ENCODE data around the gene RNF43.

The RNF43 gene

DNA sequence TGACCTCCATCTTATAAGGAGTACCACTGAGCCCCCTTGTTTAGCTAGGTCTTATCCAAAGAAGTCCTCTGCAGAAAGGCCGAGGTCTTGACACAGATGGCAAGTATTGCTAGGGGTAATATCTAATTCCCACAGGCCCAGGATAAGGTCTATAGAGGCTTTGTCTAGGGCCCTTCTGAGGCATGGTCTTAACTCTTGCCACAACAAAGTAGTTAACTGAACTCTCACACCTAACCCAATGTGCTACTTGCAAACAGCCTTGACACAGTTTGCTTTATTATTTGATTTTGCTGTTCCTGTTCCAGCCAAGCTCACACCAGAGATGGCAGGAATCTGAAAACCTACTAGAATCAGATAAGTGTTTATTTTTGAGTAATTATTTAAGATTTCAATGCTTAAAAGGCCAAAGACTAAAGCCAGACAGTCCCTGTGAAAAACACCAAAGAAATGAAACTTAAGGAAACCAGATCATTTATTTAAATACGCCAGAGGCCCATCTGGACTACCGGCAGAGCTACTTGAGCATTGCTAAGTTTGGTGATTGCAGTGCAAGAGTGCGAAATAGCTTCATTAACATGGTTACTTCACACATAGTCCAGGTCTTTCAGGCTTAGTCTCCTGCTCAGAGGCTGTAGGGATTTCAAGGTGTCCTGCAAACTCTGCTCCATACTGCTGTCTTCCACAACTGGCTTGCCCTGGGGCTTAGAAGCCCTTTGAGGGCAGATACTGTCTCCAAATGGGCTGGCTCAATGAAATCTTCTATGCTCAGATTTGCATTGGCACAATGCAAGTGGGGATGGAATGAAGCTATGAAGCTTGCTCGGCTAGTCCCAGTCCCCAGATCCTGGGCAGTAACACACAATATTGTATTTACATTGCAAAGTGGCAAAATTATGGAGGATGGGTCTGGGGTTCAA is 36.9 kb downstream of the RNF43 start:
- Mint-ChIP-seq H3K4me1 (ENCODE audit: low read depth) (peaks cover 46% of the 10 kb centered on the region), H3K27ac (no peak overlapping the region), H3K9me3 (no peaks in the 10 kb centered on the region), H3K27me3 (no peaks in the 10 kb centered on the region), H3K36me3 (ENCODE audit: low read depth) (no peaks in the 10 kb centered on the region), H3K4me3 (no peak overlapping the region)
- no peak for DNase-seq

- Mint-ChIP-seq H3K9me3 (no peaks in the 10 kb centered on the region), H3K27me3 (no peaks in the 10 kb centered on the region), H3K4me1 (ENCODE audit: low read depth) (peaks cover 43% of the 10 kb centered on the region), H3K27ac (peak overlapping the region; percentile 41), H3K36me3 (ENCODE audit: low read depth) (no peaks in the 10 kb centered on the region), H3K4me3 (no peak overlapping the region)
- DNase-seq: no peak
These were observed 37.9 kb downstream of the RNF43 start for GRCh38 chr17:58379511-58379824.

DNA sequence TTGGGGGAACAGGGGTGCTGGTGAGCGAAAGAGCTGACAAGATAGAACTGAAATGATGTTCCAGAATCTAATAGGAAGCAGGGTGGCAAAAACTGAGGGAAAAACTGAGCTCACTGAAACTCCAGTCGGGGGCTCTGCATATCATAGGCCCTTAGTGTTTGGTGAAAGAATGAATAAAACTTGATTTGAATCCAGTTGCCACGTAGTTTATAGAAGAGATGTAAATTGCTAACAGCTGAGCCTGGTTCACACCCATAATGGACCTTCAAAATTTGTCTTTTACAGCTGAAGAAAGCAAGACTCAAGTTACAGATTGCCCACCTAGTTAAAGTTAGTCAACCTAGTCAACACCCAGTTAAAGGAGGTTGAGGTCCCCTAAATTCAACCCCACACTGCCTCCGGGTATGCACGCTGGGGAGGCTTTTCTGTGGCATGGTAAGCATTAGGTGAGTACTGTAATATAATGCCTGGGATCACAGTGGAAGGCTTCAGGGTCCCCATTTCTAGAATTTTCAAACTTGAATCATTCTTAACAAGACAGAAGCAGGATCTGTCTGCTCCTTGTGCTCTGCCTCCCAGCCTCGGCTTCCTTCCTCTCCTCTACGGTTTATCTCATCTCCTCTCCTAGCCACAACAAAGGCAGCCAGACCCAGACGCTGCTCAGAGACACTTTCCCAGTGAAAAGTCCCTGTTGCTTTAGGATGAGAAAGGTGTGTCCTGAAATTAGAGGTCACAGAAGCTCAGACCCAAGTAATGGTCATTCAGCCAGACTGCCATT is 38.4 kb downstream of the RNF43 start:
- Mint-ChIP-seq H3K4me1 (ENCODE audit: low read depth) (peaks cover 42% of the 10 kb centered on the region), H3K4me3 (no peak overlapping the region), H3K9me3 (no peaks in the 10 kb centered on the region), H3K36me3 (ENCODE audit: low read depth) (no peaks in the 10 kb centered on the region), H3K27ac (peak overlapping the region; percentile 41), H3K27me3 (no peaks in the 10 kb centered on the region)
- DNase-seq: no peak

DNA sequence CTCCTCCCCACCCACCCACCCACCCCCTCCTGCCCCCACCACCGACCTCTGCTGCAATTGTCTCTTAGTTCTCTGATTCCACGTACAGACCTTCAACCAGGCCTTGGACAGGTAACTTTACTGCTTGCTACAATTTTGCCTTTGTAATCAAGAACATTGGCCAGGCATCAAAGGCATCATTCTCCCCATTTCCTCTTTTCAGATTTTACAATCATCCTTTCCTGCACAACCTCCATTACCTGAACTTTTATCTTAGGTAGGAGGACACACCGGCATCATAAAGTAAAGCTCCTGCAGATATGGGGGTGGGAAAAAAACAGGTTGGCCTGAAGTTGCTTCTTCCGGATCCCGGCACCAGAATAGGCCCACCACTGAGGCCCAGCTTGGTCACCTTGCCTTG is 39.7 kb downstream of the RNF43 start:
- H3K4me3 Mint-ChIP-seq: no peak overlapping the region
- no peak for DNase-seq
- no peaks in the 10 kb centered on the region for H3K36me3 Mint-ChIP-seq (ENCODE audit: low read depth)
- no peaks in the 10 kb centered on the region for H3K9me3 Mint-ChIP-seq
- no peak overlapping the region for H3K27ac Mint-ChIP-seq
- H3K4me1 Mint-ChIP-seq (ENCODE audit: low read depth): peaks cover 38% of the 10 kb centered on the region
- H3K27me3 Mint-ChIP-seq: no peaks in the 10 kb centered on the region

DNA sequence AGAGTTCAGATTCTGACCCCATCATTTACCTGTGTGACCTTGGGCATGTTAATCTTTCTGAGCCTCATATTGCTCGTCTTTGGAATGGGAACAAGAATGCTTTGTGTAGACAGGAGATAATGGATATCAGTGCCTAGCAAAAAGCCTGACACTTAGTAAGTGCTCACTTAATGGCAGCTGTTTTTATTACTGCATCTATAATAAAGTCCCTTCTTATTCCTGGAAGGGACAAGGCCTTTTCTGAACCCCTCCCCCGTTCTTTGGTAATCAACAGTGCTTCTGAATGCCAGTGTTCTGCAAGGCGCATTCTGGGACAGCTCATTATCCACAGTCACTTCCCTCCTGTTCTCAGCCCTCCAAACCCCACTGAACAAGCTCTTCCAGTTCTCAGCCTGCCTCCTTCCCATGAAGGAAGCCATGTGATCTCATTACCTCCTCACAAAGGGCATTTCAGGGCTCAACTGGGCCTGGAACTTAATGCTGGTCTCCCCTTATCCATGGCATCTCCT is 40.2 kb downstream of the RNF43 start:
- no peak overlapping the region for H3K27ac Mint-ChIP-seq
- DNase-seq: no peak
- H3K9me3 Mint-ChIP-seq: no peaks in the 10 kb centered on the region
- no peaks in the 10 kb centered on the region for H3K36me3 Mint-ChIP-seq (ENCODE audit: low read depth)
- no peaks in the 10 kb centered on the region for H3K27me3 Mint-ChIP-seq
- H3K4me3 Mint-ChIP-seq: no peak overlapping the region
- H3K4me1 Mint-ChIP-seq (ENCODE audit: low read depth): peaks cover 33% of the 10 kb centered on the region

DNA sequence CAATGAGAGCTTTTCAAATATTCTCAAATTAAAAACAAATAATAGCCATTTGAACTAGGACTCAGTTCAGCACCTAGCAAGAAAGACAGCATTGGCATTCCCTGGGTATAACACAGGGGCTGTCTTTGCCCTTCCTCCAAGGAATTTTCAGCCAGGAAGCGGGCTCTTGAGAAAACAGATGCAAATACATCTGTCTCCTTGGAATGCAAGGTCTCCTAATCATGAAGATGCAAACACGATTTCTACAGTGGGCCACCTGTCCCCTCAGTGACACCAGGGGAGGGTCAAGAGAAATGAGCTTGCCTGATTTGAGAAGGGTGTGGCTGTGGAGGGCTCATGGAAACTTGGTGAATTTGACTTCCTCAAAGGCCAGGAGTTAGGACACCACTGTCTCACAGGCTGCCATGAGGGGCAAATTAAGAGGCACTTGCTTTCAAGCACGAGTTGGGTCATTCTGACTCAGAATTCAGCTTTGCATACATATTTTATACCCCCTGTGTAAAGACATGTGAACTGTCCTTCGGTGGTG is 40.8 kb downstream of the RNF43 start:
- Mint-ChIP-seq H3K9me3 (no peaks in the 10 kb centered on the region), H3K36me3 (ENCODE audit: low read depth) (no peaks in the 10 kb centered on the region), H3K27ac (no peak overlapping the region), H3K4me1 (ENCODE audit: low read depth) (peaks cover 28% of the 10 kb centered on the region), H3K27me3 (no peaks in the 10 kb centered on the region), H3K4me3 (no peak overlapping the region)
- DNase-seq: no peak

DNA sequence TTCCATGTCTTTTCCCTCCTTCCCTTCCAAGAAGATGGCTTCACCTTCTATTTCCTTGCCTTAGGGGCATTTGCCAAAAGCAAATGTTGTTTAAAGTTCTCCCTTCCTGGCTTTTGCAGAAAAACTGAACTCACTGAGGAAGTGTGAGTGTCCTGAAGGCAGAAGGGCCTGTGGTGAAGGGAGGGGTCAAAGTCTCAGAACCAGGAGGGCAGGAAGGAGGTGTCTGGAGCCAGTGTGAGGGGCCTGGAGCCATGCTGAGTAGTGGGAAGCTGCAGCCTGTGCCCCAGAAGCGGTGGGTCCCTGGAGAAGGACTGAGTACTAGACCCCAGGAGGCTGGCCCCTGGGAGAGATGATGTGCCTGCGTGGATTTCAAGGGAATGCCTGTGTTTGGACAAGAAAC is 41.5 kb downstream of the RNF43 start:
- no peak overlapping the region for H3K4me3 Mint-ChIP-seq
- no peak for DNase-seq
- no peaks in the 10 kb centered on the region for H3K27me3 Mint-ChIP-seq
- no peaks in the 10 kb centered on the region for H3K9me3 Mint-ChIP-seq
- no peak overlapping the region for H3K27ac Mint-ChIP-seq
- peaks cover 23% of the 10 kb centered on the region for H3K4me1 Mint-ChIP-seq (ENCODE audit: low read depth)
- H3K36me3 Mint-ChIP-seq (ENCODE audit: low read depth): no peaks in the 10 kb centered on the region

- Mint-ChIP-seq H3K27ac (no peak overlapping the region), H3K27me3 (no peaks in the 10 kb centered on the region), H3K36me3 (ENCODE audit: low read depth) (no peaks in the 10 kb centered on the region), H3K4me3 (no peak overlapping the region), H3K4me1 (ENCODE audit: low read depth) (peaks cover 21% of the 10 kb centered on the region), H3K9me3 (no peaks in the 10 kb centered on the region)
- no peak for DNase-seq
These were observed 42.1 kb downstream of the RNF43 start for GRCh38 chr17:58375256-58375655.

GRCh38 chr17:58373923-58374322 is 43.4 kb downstream of the RNF43 start:
- H3K27ac Mint-ChIP-seq: no peak overlapping the region
- H3K4me3 Mint-ChIP-seq: no peak overlapping the region
- H3K9me3 Mint-ChIP-seq: no peaks in the 10 kb centered on the region
- H3K36me3 Mint-ChIP-seq (ENCODE audit: low read depth): no peaks in the 10 kb centered on the region
- no peak for DNase-seq
- H3K4me1 Mint-ChIP-seq (ENCODE audit: low read depth): peaks cover 12% of the 10 kb centered on the region
- no peaks in the 10 kb centered on the region for H3K27me3 Mint-ChIP-seq

DNA sequence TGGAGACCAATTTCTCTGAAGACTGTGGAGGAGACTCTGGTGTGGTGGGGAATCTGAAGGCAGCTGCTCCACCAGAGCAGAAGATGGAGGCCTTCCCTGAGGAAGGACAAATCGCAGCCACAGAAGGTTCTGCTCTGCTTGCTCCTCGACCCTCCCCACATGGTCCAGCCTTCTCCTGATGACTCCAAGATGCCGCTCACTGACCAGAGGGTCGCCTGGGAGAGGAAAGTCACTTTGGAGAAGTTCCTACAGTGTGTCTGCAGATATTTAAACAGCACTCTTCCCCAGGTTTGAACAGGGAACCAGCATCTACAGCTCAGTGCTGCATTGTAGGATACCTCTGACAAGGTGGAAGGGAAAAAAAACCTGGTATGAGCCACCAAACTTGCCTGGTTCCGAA is 44.3 kb downstream of the RNF43 start:
- DNase-seq: no peak
- H3K36me3 Mint-ChIP-seq (ENCODE audit: low read depth): no peaks in the 10 kb centered on the region
- H3K27me3 Mint-ChIP-seq: no peaks in the 10 kb centered on the region
- H3K4me1 Mint-ChIP-seq (ENCODE audit: low read depth): peaks cover 6% of the 10 kb centered on the region
- no peak overlapping the region for H3K27ac Mint-ChIP-seq
- no peaks in the 10 kb centered on the region for H3K9me3 Mint-ChIP-seq
- no peak overlapping the region for H3K4me3 Mint-ChIP-seq

- H3K9me3 Mint-ChIP-seq: no peaks in the 10 kb centered on the region
- no peaks in the 10 kb centered on the region for H3K36me3 Mint-ChIP-seq (ENCODE audit: low read depth)
- H3K27me3 Mint-ChIP-seq: no peaks in the 10 kb centered on the region
- no peak overlapping the region for H3K4me3 Mint-ChIP-seq
- no peak overlapping the region for H3K27ac Mint-ChIP-seq
- no peak for DNase-seq
- peaks cover 2% of the 10 kb centered on the region for H3K4me1 Mint-ChIP-seq (ENCODE audit: low read depth)
These were observed 45.9 kb downstream of the RNF43 start for GRCh38 chr17:58371300-58371950.

GRCh38 chr17:58370716-58371115 is 46.6 kb downstream of the RNF43 start:
- Mint-ChIP-seq H3K36me3 (ENCODE audit: low read depth) (no peaks in the 10 kb centered on the region), H3K9me3 (no peaks in the 10 kb centered on the region), H3K27me3 (no peaks in the 10 kb centered on the region), H3K4me3 (no peak overlapping the region), H3K27ac (no peak overlapping the region), H3K4me1 (ENCODE audit: low read depth) (peaks cover 5% of the 10 kb centered on the region)
- DNase-seq: no peak

DNA sequence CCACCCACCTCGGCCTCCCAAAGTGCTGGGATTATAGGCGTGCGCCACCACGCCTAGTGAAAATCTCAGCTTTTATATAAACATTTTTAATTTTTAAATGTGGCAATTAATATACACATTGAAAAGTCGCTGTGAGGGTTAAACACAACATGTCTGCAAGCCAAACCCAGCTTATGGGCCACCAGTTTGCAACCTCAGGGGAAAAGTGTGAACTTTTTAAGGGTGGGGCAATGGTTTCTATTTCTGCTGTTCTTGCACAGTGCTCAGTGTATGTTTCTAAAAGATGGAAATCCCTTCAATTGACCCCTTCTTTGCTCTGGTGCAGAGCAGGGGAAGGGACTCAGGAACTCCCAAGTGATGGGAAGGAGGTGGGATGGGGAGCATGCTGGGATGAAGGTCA is 47.0 kb downstream of the RNF43 start:
- H3K27ac Mint-ChIP-seq: no peak overlapping the region

GRCh38 chr17:58369214-58370031 is 47.9 kb downstream of the RNF43 start:
- no peak overlapping the region for H3K4me3 Mint-ChIP-seq
- H3K4me1 Mint-ChIP-seq (ENCODE audit: low read depth): peaks cover 5% of the 10 kb centered on the region
- H3K27me3 Mint-ChIP-seq: no peaks in the 10 kb centered on the region
- peak overlapping the region; percentile 38 for H3K27ac Mint-ChIP-seq
- no peaks in the 10 kb centered on the region for H3K9me3 Mint-ChIP-seq
- no peak for DNase-seq
- H3K36me3 Mint-ChIP-seq (ENCODE audit: low read depth): no peaks in the 10 kb centered on the region

More for the DNA sequence above, 47.0 kb downstream of the RNF43 start:
- no peaks in the 10 kb centered on the region for H3K36me3 Mint-ChIP-seq (ENCODE audit: low read depth)
- no peak for DNase-seq
- H3K9me3 Mint-ChIP-seq: no peaks in the 10 kb centered on the region
- H3K4me1 Mint-ChIP-seq (ENCODE audit: low read depth): peaks cover 5% of the 10 kb centered on the region
- H3K4me3 Mint-ChIP-seq: no peak overlapping the region
- H3K27me3 Mint-ChIP-seq: no peaks in the 10 kb centered on the region
